ENCODE measurements around the gene ATP5MK. TPM values are rescaled to one million over a fixed set of nuclear protein-coding genes. Genes with fewer than 3 reads are reported as not detected.

Gene ATP5MK
- total and polyA plus RNA-seq, 11 donors, result 747 to 5,274 (median 1,185) TPM

DNA sequence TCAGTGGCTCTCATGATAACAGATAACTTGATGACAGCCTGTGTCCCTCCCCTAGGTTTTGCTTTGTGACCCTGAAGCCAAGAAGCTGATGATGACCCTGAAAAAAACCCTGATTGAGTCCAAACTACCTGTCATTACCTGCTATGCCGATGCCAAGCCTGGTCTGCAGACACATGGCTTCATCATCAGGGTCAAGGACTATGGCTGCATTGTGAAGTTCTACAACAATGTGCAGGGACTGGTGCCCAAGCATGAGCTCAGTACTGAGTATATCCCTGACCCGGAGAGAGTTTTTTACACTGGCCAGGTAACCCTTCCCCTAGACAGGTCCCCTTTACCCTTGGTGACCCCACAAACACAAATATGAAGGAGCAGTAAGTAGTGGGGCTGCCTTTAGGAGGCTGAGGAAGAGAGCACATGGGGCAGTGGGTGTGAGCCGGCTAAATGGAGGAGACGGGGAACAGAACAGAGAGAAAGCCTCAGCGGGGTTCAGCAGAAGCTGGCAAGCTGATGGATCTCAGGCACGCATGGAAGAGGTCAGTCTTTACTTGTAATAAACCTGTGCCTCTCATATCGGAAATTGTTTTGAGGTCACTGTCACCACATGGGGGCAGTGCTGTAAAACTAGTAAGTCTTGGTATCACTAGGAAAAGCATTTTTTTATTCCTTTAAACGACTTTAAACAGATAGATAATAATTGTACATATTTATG lies 20.3 kb upstream of the ATP5MK start:
- WGBS, 4 donors, result 48 to 55% (median 54%) methylated on average over 8 of the region's 8 CpGs
- TF ChIP-seq POLR2A (IDR thresholded peaks at IDR 0.05), result no peak
- TF ChIP-seq, protein P1, sequence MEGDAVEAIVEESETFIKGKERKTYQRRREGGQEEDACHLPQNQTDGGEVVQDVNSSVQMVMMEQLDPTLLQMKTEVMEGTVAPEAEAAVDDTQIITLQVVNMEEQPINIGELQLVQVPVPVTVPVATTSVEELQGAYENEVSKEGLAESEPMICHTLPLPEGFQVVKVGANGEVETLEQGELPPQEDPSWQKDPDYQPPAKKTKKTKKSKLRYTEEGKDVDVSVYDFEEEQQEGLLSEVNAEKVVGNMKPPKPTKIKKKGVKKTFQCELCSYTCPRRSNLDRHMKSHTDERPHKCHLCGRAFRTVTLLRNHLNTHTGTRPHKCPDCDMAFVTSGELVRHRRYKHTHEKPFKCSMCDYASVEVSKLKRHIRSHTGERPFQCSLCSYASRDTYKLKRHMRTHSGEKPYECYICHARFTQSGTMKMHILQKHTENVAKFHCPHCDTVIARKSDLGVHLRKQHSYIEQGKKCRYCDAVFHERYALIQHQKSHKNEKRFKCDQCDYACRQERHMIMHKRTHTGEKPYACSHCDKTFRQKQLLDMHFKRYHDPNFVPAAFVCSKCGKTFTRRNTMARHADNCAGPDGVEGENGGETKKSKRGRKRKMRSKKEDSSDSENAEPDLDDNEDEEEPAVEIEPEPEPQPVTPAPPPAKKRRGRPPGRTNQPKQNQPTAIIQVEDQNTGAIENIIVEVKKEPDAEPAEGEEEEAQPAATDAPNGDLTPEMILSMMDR (IDR thresholded peaks at IDR 0.05), result peak; percentile 56 to 86 (median 72)
- Histone ChIP-seq H3K27me3 (no peaks in the 10 kb centered on the region), H3K36me3 (peaks cover 12 to 100% (median 97%) of the 10 kb centered on the region in 9 donors), H3K27ac (no peak overlapping the region), H3K9me3 (no peaks in the 10 kb centered on the region), H3K4me1 (no peaks in the 10 kb centered on the region), H3K4me3 (no peak overlapping the region)
- ATAC-seq, result peak in 3 of 4 donors; percentile 18 to 57 (median 28)
- intact Hi-C loops (cut with DNase I), result loop anchor here (1.0 to 10.0 kb wide), 9 partner anchors 65 to 268 kb away; no protein-coding TSS in a partner anchor
- DNase-seq, result peak in 3 of 5 donors; percentile 58 to 65 (median 61)

DNA sequence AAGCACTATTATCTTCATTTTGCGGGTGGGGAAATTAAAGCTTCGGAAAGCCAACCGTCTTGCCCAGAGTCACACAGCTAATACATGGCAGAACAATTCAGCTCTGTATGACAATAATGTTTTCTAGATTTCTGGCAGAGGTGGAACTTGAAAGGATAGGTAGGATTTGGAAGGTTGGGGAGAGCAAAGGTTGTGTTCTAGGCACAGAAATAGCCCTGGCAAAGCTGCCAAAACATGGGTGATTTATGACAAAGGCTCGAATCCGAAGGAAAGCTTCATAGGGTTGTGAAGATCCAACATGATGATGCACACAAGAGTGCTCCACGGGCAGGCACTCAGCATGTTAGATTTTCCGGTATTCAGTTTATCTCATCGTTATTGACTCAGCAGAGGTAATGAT lies 19.3 kb upstream of the ATP5MK start:
- H3K4me1 ChIP-seq, result no peaks in the 10 kb centered on the region
- no peak for TF ChIP-seq POLR2A (IDR thresholded peaks at IDR 0.05)
- TF ChIP-seq, protein P1 (IDR thresholded peaks at IDR 0.05), result no peak
- no peak for DNase-seq
- no peaks in the 10 kb centered on the region for H3K9me3 ChIP-seq
- intact Hi-C loops (cut with DNase I), result loop anchor here in 7 of 10 donors (5.0 to 10.0 kb wide), 3 partner anchors 177 to 269 kb away; no protein-coding TSS in a partner anchor
- H3K4me3 ChIP-seq, result no peak overlapping the region
- H3K27me3 ChIP-seq, result no peaks in the 10 kb centered on the region
- H3K27ac ChIP-seq, result no peak overlapping the region
- 82 to 93% (median 89%) methylated on average over 8 of the region's 8 CpGs for WGBS, 4 donors
- peaks cover 9 to 100% (median 99%) of the 10 kb centered on the region in 9 donors for H3K36me3 ChIP-seq
- ATAC-seq, result no peak

- no peaks in the 10 kb centered on the region for H3K27me3 ChIP-seq
- no peak overlapping the region for H3K4me3 ChIP-seq
- intact Hi-C loops (cut with DNase I), result loop anchor here in 4 of 10 donors (10.0 kb wide), 2 partner anchors 181 to 271 kb away; no protein-coding TSS in a partner anchor
- H3K9me3 ChIP-seq, result no peaks in the 10 kb centered on the region
- TF ChIP-seq, protein P1 (IDR thresholded peaks at IDR 0.05), result no peak
- no peak for TF ChIP-seq POLR2A (IDR thresholded peaks at IDR 0.05)
- peaks cover 9 to 100% (median 99%) of the 10 kb centered on the region in 9 donors for H3K36me3 ChIP-seq
- H3K4me1 ChIP-seq, result no peaks in the 10 kb centered on the region
- H3K27ac ChIP-seq, result no peak overlapping the region
- 91 to 96% (median 91%) methylated on average over 2 of the region's 2 CpGs for WGBS, 4 donors
- ATAC-seq (no peak), DNase-seq (no peak)
Measured at GRCh38 chr10:103413564-103413963, 17.3 kb upstream of the ATP5MK start.

GRCh38 chr10:103397191-103397825 lies 1.0 kb upstream of the ATP5MK start:
- intact Hi-C loops (cut with DNase I), result no loop called here
- peak overlapping the region in 6 of 12 donors; percentile 92 to 98 (median 93) for H3K27ac ChIP-seq
- no peak for ATAC-seq
- H3K27me3 ChIP-seq, result no peaks in the 10 kb centered on the region
- no peaks in the 10 kb centered on the region for H3K9me3 ChIP-seq
- TF ChIP-seq, protein P1 (IDR thresholded peaks at IDR 0.05), result no peak
- TF ChIP-seq POLR2A (IDR thresholded peaks at IDR 0.05), result no peak
- H3K4me1 ChIP-seq, result peaks cover 3 to 41% (median 32%) of the 10 kb centered on the region in 12 donors
- no peak for DNase-seq
- H3K36me3 ChIP-seq, result peaks cover 0 to 63% (median 45%) of the 10 kb centered on the region in 9 donors
- H3K4me3 ChIP-seq, result peak overlapping the region; percentile 62 to 99 (median 92)
- WGBS, 4 donors, result 64 to 75% (median 64%) methylated on average over 19 of the region's 19 CpGs
